ENCODE measurements around the gene ARL4D. TPM values are rescaled to one million over a fixed set of nuclear protein-coding genes. Genes with fewer than 3 reads are reported as not detected.

The ARL4D gene
- total and polyA plus RNA-seq, 2 donors (not counting 1 experiment from before 2014, with no cell fraction given), result 11.3 to 14.5 TPM

DNA sequence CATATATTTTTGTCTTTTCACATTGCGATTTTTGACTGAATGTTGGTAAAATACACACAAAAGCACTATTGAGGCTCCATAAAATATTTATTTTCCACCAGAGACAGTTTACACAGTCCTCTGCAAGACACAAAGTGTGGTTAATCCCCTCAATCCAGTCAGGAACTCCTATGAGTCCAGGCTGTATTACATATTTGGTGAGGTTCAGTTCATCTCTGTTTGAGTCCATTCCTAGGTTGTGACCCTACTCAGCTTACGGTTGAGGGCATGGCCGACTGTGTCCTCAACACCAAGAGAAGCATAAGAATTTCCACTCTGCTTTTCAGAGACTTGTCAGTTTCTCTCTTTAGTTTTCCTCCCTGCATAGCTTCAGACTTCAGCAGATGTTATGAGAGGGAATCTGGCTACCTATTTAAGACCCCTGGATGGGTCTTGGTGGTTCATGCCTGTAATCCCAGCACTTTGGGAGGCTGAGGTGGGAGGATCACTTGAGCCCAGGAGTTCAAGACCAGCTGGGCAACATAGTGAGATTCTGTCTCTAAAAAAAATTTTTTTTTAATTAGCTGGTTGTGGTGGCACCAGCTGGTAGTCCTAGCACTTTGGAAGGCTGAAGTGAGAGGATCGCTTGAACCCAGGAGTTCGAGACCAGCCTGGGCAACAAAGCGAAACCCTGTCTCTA is 25.1 kb downstream of the ARL4D start:
- Mint-ChIP-seq H3K4me3 (no peak overlapping the region), H3K27me3 (peaks cover 4% of the 10 kb centered on the region), H3K27ac (no peak overlapping the region), H3K4me1 (no peaks in the 10 kb centered on the region), H3K9me3 (ENCODE audit: insufficient read depth) (no peaks in the 10 kb centered on the region)
- no peak overlapping the region for H3K4me3 ChIP-seq (ENCODE audit: control extremely low read depth in 1 of 5, extremely low read depth in 1 of 5, insufficient read depth in 1 of 5, low read depth in 2 of 5, low read length in 4 of 5)
- WGBS (ENCODE audit: insufficient coverage), result 80% methylated on average over 1 of the region's 6 CpGs
- H3K79me2 ChIP-seq (ENCODE audit: control insufficient read depth, insufficient read depth, low read length), result no peaks in the 10 kb centered on the region
- ChIA-PET CTCF (no interaction called here), POLR2A (interaction anchor here (0.8 kb wide), 1 partner anchor 10 kb away, joined by 3 read pairs; no protein-coding TSS in a partner anchor)
- no peaks in the 10 kb centered on the region for H4K20me1 ChIP-seq (ENCODE audit: control insufficient read depth, insufficient read depth, low read length, poor library complexity, severe bottlenecking)
- H3K27me3 ChIP-seq (replicated peaks in 1 of 4; ENCODE audit: control extremely low read depth in 1 of 4, control insufficient read depth in 3 of 4, insufficient read depth in 4 of 4, low read length in 3 of 4), result peaks cover 0 to 13% (median 2%) of the 10 kb centered on the region in 4 experiments
- H3K4me1 ChIP-seq (ENCODE audit: control insufficient read depth in 2 of 2, insufficient read depth in 2 of 2, low read length in 2 of 2), result no peaks in the 10 kb centered on the region
- H3K4me2 ChIP-seq (replicated peaks; ENCODE audit: low read depth, low read length, poor library complexity, severe bottlenecking), result no peak overlapping the region
- H2AFZ ChIP-seq (ENCODE audit: insufficient read depth, low read depth, low read length, poor library complexity, severe bottlenecking), result no peak overlapping the region
- H3K36me3 ChIP-seq (replicated peaks in 1 of 2; ENCODE audit: control extremely low read depth in 1 of 2, control insufficient read depth in 1 of 2, extremely low read depth in 1 of 2, insufficient read depth in 2 of 2, low read length in 1 of 2), result no peaks in the 10 kb centered on the region
- intact Hi-C loops (cut with micrococcal nuclease), result no loop called here
- H3K27ac ChIP-seq (ENCODE audit: low read length in 2 of 2), result no peak overlapping the region
- H3K9me3 ChIP-seq (ENCODE audit: control extremely low read depth in 1 of 3, control insufficient read depth in 2 of 3, insufficient read depth in 1 of 3, low read length in 2 of 3), result no peaks in the 10 kb centered on the region
- DNase-seq (no peak), ATAC-seq (ENCODE audit: low read depth) (no peak)
- H3K9ac ChIP-seq (ENCODE audit: low read length), result no peak overlapping the region
- TF ChIP-seq, protein P1, sequence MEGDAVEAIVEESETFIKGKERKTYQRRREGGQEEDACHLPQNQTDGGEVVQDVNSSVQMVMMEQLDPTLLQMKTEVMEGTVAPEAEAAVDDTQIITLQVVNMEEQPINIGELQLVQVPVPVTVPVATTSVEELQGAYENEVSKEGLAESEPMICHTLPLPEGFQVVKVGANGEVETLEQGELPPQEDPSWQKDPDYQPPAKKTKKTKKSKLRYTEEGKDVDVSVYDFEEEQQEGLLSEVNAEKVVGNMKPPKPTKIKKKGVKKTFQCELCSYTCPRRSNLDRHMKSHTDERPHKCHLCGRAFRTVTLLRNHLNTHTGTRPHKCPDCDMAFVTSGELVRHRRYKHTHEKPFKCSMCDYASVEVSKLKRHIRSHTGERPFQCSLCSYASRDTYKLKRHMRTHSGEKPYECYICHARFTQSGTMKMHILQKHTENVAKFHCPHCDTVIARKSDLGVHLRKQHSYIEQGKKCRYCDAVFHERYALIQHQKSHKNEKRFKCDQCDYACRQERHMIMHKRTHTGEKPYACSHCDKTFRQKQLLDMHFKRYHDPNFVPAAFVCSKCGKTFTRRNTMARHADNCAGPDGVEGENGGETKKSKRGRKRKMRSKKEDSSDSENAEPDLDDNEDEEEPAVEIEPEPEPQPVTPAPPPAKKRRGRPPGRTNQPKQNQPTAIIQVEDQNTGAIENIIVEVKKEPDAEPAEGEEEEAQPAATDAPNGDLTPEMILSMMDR (IDR thresholded peaks at IDR 0.05), result no peak
- TF ChIP-seq EZH2 (IDR thresholded peaks at IDR 0.05; ENCODE audit: borderline replicate concordance, insufficient read depth, low read depth, low read length, poor library complexity, severe bottlenecking), result no peak

DNA sequence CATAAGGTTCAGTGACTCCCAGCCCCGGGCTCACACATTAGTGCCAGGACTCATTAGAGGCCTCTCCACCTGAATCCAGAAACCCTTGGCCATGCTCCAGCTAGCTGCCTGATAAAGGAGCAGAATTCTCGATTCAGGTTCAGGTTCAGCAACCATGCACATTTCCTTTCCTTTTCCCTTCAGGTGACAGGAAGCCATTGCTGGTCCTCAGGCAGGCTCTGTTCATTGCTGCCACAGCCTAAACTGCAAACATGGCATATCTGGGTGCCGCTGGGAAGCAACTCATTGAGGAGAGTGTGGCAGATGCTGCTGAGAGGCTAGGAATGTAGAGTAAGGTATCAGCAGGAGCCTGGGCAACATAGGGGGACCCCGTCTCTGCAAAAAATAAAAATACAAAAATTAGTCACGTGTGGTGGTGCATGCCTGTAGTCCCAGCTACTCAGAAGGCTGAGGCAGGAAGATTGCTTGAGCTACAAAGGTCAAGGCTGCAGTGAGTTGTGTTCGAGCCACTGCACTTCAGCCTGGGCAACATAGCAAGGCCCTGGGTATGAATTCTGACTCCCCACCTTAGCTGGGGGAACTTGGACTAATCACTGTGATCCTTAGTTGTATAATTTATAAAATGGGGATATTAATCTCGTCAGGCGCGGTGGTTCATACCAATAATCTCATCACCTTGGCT is 28.7 kb downstream of the ARL4D start:
- peaks cover 15% of the 10 kb centered on the region for H3K27me3 Mint-ChIP-seq
- no peak for TF ChIP-seq EZH2 (IDR thresholded peaks at IDR 0.05; ENCODE audit: borderline replicate concordance, insufficient read depth, low read depth, low read length, poor library complexity, severe bottlenecking)
- TF ChIP-seq, protein P1 (IDR thresholded peaks at IDR 0.05), result no peak
- no peaks in the 10 kb centered on the region for H3K36me3 ChIP-seq (replicated peaks in 1 of 2; ENCODE audit: control extremely low read depth in 1 of 2, control insufficient read depth in 1 of 2, extremely low read depth in 1 of 2, insufficient read depth in 2 of 2, low read length in 1 of 2)
- DNase-seq, result no peak
- no peak overlapping the region for H2AFZ ChIP-seq (ENCODE audit: insufficient read depth, low read depth, low read length, poor library complexity, severe bottlenecking)
- no peak overlapping the region for H3K4me3 ChIP-seq (ENCODE audit: control extremely low read depth in 1 of 5, extremely low read depth in 1 of 5, insufficient read depth in 1 of 5, low read depth in 2 of 5, low read length in 4 of 5)
- no peak overlapping the region for H3K4me2 ChIP-seq (replicated peaks; ENCODE audit: low read depth, low read length, poor library complexity, severe bottlenecking)
- H3K79me2 ChIP-seq (ENCODE audit: control insufficient read depth, insufficient read depth, low read length), result no peaks in the 10 kb centered on the region
- H3K27me3 ChIP-seq (replicated peaks in 1 of 4; ENCODE audit: control extremely low read depth in 1 of 4, control insufficient read depth in 3 of 4, insufficient read depth in 4 of 4, low read length in 3 of 4), result peaks cover 0 to 23% (median 4%) of the 10 kb centered on the region in 4 experiments
- H3K9ac ChIP-seq (ENCODE audit: low read length), result no peak overlapping the region
- ChIA-PET POLR2A (no interaction called here), CTCF (interaction anchor here (1.7 kb wide), 1 partner anchor 33 kb away, joined by 11 read pairs; no protein-coding TSS in a partner anchor)
- ATAC-seq (ENCODE audit: low read depth), result no peak
- H3K9me3 ChIP-seq (ENCODE audit: control extremely low read depth in 1 of 3, control insufficient read depth in 2 of 3, insufficient read depth in 1 of 3, low read length in 2 of 3), result no peaks in the 10 kb centered on the region
- H3K27ac ChIP-seq (ENCODE audit: low read length in 2 of 2), result no peak overlapping the region
- intact Hi-C loops (cut with micrococcal nuclease), result no loop called here
- no peak overlapping the region for H3K27ac Mint-ChIP-seq
- no peaks in the 10 kb centered on the region for H3K9me3 Mint-ChIP-seq (ENCODE audit: insufficient read depth)
- no peaks in the 10 kb centered on the region for H4K20me1 ChIP-seq (ENCODE audit: control insufficient read depth, insufficient read depth, low read length, poor library complexity, severe bottlenecking)
- H3K4me3 Mint-ChIP-seq, result no peak overlapping the region
- WGBS (ENCODE audit: insufficient coverage), result 70% methylated on average over 5 of the region's 9 CpGs
- H3K4me1 ChIP-seq (ENCODE audit: control insufficient read depth in 2 of 2, insufficient read depth in 2 of 2, low read length in 2 of 2), result peaks cover 3% of the 10 kb centered on the region in 2 donors
- peaks cover 3% of the 10 kb centered on the region for H3K4me1 Mint-ChIP-seq
